ENCODE data around the gene GSK3B. TPM values are rescaled to one million over a fixed set of nuclear protein-coding genes. Genes with fewer than 3 reads are reported as not detected.

GSK3B gene
- polyA plus RNA-seq, 1 donor (not counting 4 experiments of a cell fraction or from before 2014, with no cell fraction given), result 73.3 TPM

DNA sequence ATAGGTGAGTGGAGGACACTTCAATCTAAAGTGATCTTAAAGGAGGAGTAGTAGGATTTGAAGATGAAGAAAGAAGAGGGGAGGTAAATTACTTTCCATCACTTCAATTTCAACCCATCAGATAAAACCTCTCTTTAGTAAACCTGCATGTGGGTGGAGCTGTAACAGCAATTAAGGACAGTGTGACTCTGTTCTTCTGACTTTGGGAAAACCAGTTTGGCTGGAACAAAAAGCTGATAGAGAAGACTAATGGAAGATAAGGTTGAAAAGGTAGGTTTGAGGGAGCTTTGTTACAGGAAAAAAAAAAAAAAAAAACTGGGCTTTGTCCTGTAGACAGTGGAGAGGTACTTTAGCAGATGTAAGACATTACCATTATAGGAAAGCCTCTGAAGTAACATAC, 4.5 kb upstream of the GSK3B start:
- FAIRE-seq (peak; percentile 41), DNase-seq (ENCODE audit: low read depth, low spot score) (no peak)
- dilution Hi-C loops (cut with MboI; ENCODE audit: extremely low pct_ligation_motif_present, low sequenced_read_pairs), result no loop called here
- Histone ChIP-seq H4K20me1 (ENCODE audit: control insufficient read depth, extremely low read depth, insufficient read depth, low read length) (no peaks in the 10 kb centered on the region), H3K36me3 (ENCODE audit: control insufficient read depth in 2 of 2, extremely low read depth in 1 of 2, insufficient read depth in 2 of 2, low read length in 2 of 2) (no peaks in the 10 kb centered on the region), H3K79me2 (ENCODE audit: control insufficient read depth, insufficient read depth, low read length) (peaks cover 38% of the 10 kb centered on the region), H2AFZ (ENCODE audit: control insufficient read depth, low read length) (no peak overlapping the region), H3K9ac (ENCODE audit: control insufficient read depth, extremely low read depth, insufficient read depth, low read length) (peak overlapping the region; percentile 28), H3K4me3 (ENCODE audit: control insufficient read depth in 2 of 3, extremely low read depth in 1 of 3, insufficient read depth in 2 of 3, low read depth in 1 of 3, low read length in 3 of 3) (peak overlapping the region in 2 of 3 experiments; percentile 5 to 9), H3K27ac (ENCODE audit: control insufficient read depth, insufficient read depth, low read length) (peak overlapping the region; percentile 62), H3K9me3 (ENCODE audit: control insufficient read depth, low read depth, low read length) (no peaks in the 10 kb centered on the region), H3K4me1 (ENCODE audit: control insufficient read depth, extremely low read depth, insufficient read depth, low read length) (peaks cover 60% of the 10 kb centered on the region), H3K9me1 (ENCODE audit: control insufficient read depth, extremely low read depth, insufficient read depth, low read length) (no peaks in the 10 kb centered on the region), H3K27me3 (ENCODE audit: control insufficient read depth, extremely low read depth, insufficient read depth, low read length) (no peaks in the 10 kb centered on the region), H3K4me2 (ENCODE audit: control insufficient read depth, extremely low read depth, insufficient read depth, low read depth, low read length) (peak overlapping the region; percentile 53)
- TF ChIP-seq, protein P1, sequence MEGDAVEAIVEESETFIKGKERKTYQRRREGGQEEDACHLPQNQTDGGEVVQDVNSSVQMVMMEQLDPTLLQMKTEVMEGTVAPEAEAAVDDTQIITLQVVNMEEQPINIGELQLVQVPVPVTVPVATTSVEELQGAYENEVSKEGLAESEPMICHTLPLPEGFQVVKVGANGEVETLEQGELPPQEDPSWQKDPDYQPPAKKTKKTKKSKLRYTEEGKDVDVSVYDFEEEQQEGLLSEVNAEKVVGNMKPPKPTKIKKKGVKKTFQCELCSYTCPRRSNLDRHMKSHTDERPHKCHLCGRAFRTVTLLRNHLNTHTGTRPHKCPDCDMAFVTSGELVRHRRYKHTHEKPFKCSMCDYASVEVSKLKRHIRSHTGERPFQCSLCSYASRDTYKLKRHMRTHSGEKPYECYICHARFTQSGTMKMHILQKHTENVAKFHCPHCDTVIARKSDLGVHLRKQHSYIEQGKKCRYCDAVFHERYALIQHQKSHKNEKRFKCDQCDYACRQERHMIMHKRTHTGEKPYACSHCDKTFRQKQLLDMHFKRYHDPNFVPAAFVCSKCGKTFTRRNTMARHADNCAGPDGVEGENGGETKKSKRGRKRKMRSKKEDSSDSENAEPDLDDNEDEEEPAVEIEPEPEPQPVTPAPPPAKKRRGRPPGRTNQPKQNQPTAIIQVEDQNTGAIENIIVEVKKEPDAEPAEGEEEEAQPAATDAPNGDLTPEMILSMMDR (optimal IDR thresholded peaks at IDR 0.05 in 1 of 3, IDR thresholded peaks at IDR 0.05 in 1 of 3, conservative IDR thresholded peaks at IDR 0.05 in 1 of 3; ENCODE audit: extremely low read depth in 1 of 3, insufficient read depth in 2 of 3, low read length in 3 of 3), result no peak
- TF ChIP-seq EZH2 (IDR thresholded peaks at IDR 0.05; ENCODE audit: low read length), result no peak

DNA sequence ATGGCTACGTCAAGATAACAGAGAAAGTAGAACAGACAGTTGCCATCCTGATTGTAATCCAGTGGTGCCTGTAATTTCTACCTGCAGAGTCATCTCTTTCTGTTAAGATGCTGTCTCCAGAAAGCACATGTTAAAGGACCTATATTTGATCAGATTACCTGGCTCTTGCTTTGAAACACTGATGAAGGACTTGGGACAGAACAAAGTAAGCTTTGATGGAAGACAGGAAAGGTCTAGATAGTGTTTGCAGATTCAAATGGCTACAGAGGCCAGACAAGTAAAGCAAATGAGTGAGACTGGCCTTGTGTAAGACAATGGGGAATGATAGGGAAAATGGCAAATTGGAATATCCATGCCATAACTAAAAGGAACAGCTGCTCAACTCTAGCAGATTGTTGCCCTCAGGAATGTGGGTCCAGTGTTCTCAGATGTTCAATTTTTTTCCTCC, 1.8 kb upstream of the GSK3B start:
- H3K79me2 ChIP-seq (ENCODE audit: control insufficient read depth, insufficient read depth, low read length), result peaks cover 59% of the 10 kb centered on the region

More for the DNA sequence above, 1.8 kb upstream of the GSK3B start:
- H3K36me3 ChIP-seq (ENCODE audit: control insufficient read depth in 2 of 2, extremely low read depth in 1 of 2, insufficient read depth in 2 of 2, low read length in 2 of 2), result no peaks in the 10 kb centered on the region
- no peaks in the 10 kb centered on the region for H3K9me3 ChIP-seq (ENCODE audit: control insufficient read depth, low read depth, low read length)
- H3K9ac ChIP-seq (ENCODE audit: control insufficient read depth, extremely low read depth, insufficient read depth, low read length), result peak overlapping the region; percentile 100
- dilution Hi-C loops (cut with MboI; ENCODE audit: extremely low pct_ligation_motif_present, low sequenced_read_pairs), result no loop called here
- H4K20me1 ChIP-seq (ENCODE audit: control insufficient read depth, extremely low read depth, insufficient read depth, low read length), result peaks cover 7% of the 10 kb centered on the region
- H3K9me1 ChIP-seq (ENCODE audit: control insufficient read depth, extremely low read depth, insufficient read depth, low read length), result no peaks in the 10 kb centered on the region
- H3K4me2 ChIP-seq (ENCODE audit: control insufficient read depth, extremely low read depth, insufficient read depth, low read depth, low read length), result peak overlapping the region; percentile 93
- DNase-seq (ENCODE audit: low read depth, low spot score) (no peak), FAIRE-seq (peak; percentile 53)
- H3K27ac ChIP-seq (ENCODE audit: control insufficient read depth, insufficient read depth, low read length), result peak overlapping the region; percentile 99
- peak overlapping the region; percentile 64 to 95 (median 90) for H3K4me3 ChIP-seq (ENCODE audit: control insufficient read depth in 2 of 3, extremely low read depth in 1 of 3, insufficient read depth in 2 of 3, low read depth in 1 of 3, low read length in 3 of 3)
- TF ChIP-seq, protein P1 (optimal IDR thresholded peaks at IDR 0.05 in 1 of 3, IDR thresholded peaks at IDR 0.05 in 1 of 3, conservative IDR thresholded peaks at IDR 0.05 in 1 of 3; ENCODE audit: extremely low read depth in 1 of 3, insufficient read depth in 2 of 3, low read length in 3 of 3), result no peak
- no peak for TF ChIP-seq EZH2 (IDR thresholded peaks at IDR 0.05; ENCODE audit: low read length)
- H3K4me1 ChIP-seq (ENCODE audit: control insufficient read depth, extremely low read depth, insufficient read depth, low read length), result peaks cover 35% of the 10 kb centered on the region
- no peaks in the 10 kb centered on the region for H3K27me3 ChIP-seq (ENCODE audit: control insufficient read depth, extremely low read depth, insufficient read depth, low read length)
- no peak overlapping the region for H2AFZ ChIP-seq (ENCODE audit: control insufficient read depth, low read length)
